Thyroid gland (tissue), 4 donors: Measurements from ENCODE around the gene PNKD.

ENCODE experiments used
- POLR2A ChIP-seq, 2 donors: fragments of 450-650 bp; IDR thresholded peaks; one replicate each; pipeline ENCODE4 v1.6.1; 2017; ENCODE audit warnings: antibody characterized with exemption in 2 of 2, mild to moderate bottlenecking in 2 of 2, moderate library complexity in 1 of 2
- TF ChIP-seq, protein P1 (sequence below), 6 experiments: fragments of 200-600 bp in 3 of 6; fragments of 450-650 bp in 3 of 6; sonication (generic) in 3 of 6; IDR thresholded peaks; one replicate each; pipeline ENCODE4 v1.5.1; 2016 to 2019; ENCODE audit warnings: antibody characterized with exemption in 6 of 6, mild to moderate bottlenecking in 2 of 6, inconsistent platforms in 1 of 6, moderate library complexity in 1 of 6

DNA sequence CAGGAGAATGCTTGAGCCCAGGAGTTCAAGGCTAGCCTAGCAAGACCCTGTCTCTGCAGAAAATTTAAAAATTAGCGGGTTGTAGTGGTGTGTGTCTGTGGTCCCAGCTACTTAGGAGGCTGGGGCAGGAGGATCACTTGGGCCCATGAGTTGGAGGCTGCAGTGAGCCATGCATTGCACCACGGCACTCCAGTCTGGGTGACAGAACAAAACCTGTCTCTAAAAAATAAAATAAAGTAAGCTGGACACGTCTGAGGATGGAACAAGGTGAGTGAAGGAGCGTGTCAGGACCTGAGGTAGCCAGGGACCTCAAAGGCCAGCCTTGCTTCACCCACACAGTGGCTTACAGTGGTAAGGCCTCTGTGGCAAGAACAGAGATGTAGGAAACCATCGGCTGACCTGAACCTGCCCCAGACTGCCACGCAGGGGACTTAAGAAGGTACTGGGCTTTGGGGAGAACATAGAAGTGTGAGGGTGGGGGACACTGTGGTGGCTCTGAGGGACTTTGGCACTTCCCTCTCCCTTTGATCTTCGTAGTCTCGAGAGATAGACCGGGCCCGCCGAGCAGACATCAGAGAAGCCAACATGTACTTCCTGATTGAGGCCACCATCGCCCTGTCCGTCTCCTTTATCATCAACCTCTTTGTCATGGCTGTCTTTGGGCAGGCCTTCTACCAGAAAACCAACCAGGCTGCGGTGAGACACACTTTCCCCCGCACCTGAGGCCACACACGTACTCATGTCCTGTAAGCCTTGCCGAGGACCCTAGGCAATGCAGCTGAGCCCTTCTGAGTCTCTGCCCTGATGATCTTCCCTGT, 119.2 kb downstream of the PNKD start:
- TF ChIP-seq, protein P1, sequence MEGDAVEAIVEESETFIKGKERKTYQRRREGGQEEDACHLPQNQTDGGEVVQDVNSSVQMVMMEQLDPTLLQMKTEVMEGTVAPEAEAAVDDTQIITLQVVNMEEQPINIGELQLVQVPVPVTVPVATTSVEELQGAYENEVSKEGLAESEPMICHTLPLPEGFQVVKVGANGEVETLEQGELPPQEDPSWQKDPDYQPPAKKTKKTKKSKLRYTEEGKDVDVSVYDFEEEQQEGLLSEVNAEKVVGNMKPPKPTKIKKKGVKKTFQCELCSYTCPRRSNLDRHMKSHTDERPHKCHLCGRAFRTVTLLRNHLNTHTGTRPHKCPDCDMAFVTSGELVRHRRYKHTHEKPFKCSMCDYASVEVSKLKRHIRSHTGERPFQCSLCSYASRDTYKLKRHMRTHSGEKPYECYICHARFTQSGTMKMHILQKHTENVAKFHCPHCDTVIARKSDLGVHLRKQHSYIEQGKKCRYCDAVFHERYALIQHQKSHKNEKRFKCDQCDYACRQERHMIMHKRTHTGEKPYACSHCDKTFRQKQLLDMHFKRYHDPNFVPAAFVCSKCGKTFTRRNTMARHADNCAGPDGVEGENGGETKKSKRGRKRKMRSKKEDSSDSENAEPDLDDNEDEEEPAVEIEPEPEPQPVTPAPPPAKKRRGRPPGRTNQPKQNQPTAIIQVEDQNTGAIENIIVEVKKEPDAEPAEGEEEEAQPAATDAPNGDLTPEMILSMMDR (IDR thresholded peaks at IDR 0.05) = no peak
- no peak for TF ChIP-seq POLR2A (IDR thresholded peaks at IDR 0.05)
